ENCODE results near the gene SLIT2.

The SLIT2 gene

DNA sequence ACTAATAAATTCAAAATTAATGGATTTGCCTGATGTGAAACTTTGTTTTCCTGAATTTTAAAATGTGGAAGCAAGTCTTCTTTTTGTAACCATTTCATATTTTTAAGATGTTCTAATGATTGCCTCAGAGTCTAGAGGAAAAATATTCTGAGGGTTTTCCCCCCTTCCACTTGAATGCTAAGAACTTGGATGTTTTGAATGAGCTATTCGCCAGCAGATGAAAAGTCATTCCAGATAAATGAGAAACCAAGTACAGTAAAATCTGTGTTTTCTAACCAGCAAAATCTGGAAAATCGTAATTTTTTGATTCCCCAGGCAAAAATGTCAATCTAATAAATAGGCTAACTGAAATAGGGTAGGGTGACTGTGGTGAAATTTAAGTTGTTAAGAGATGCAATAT, 45.6 kb downstream of the SLIT2 start:
- in situ Hi-C loops (cut with HindIII; ENCODE audit: low sequenced_read_pairs) = no loop called here

- in situ Hi-C loops (cut with HindIII; ENCODE audit: low sequenced_read_pairs) = no loop called here
Observed at GRCh38 chr4:20297783-20298182, 46.1 kb downstream of the SLIT2 start.

- in situ Hi-C loops (cut with HindIII; ENCODE audit: low sequenced_read_pairs) = no loop called here
Observed at GRCh38 chr4:20298455-20298854, 46.8 kb downstream of the SLIT2 start.

GRCh38 chr4:20298986-20299385, 47.3 kb downstream of the SLIT2 start:
- in situ Hi-C loops (cut with HindIII; ENCODE audit: low sequenced_read_pairs) = no loop called here

GRCh38 chr4:20299515-20299914, 47.8 kb downstream of the SLIT2 start:
- in situ Hi-C loops (cut with HindIII; ENCODE audit: low sequenced_read_pairs) = no loop called here

DNA sequence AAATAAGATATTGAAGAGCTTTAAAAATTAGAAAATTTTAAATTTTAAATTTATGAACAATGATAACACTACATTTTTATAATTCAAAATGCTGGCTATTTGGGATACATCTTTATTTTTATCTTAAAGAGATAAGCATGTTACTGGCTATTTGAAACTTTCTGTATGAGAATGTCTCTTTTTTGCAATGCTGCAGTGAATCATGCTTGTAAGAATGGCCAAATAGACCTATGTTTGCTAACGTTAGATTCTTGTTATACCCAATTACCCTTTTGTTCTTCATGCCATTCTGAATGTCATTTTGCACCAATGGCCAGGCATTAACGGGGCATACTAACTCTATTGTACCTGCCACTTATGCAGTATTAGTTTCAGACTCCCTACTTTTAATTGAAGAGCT, 49.5 kb downstream of the SLIT2 start:
- in situ Hi-C loops (cut with HindIII; ENCODE audit: low sequenced_read_pairs) = no loop called here
